ENCODE results near the gene RETREG2. TPM values are rescaled to one million over a fixed set of nuclear protein-coding genes. Genes with fewer than 3 reads are reported as not detected.

The RETREG2 gene
- total and polyA plus RNA-seq, 2 of the 8 experiments (the other 6 are each of a cell fraction or from before 2014, with no cell fraction given), result 51.3 to 67.4 TPM

DNA sequence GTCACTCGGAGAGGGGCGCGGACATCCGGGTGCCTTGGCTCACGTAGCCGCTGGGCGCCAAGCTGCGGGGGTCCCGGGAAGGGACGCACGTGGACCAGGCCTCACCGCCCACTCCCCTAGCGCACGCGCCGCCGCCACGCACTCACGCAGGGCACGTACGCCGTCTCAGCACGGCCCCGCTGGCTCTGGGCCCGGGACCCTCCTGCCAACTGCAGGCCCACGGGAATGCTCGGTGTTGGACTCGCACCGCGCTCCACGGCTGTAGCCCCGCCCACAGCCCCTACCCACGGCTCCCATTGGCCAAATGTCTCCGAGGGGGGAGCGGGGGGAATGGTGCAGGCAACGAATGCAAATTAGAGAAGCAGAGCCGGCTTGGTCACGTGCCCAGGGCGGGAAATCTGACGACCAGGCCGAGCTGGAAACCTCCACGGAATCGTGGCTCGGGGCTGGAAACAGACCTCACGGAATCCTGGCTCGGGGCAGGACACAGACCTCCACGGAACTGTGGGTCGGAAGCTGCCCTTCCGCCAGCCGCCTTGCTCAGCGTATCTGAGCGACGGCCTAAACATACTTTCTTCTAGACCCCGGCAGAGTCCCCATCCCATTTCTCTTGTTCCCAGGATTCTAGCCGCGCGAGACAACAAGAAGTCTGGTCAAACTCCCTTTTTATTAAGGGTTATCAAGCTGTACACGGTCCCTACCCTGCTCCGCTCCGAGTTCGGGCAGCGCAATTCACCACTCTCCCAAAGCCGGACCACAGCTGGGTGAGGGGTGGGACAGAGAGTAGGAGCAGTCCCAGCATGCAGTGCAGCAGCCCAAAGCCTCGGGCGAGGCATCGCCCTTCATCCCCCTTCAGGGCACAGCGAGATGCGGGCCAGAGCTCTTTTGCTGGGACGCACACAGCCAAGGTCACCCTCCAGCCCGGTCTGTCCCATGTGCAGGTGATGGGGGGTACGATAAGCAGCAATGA is 40.9 kb downstream of the RETREG2 start, which contains the start of gene ABCB6 (continued):
- TF ChIP-seq SIX5 (IDR thresholded peaks at IDR 0.05; ENCODE audit: low read depth, low read length), result no peak
- TF ChIP-seq KDM4A (IDR thresholded peaks at IDR 0.05; ENCODE audit: low read depth, low read length, severe bottlenecking), result peak; percentile 93
- peak; percentile 86 for TF ChIP-seq PHF8 (conservative IDR thresholded peaks at IDR 0.05; ENCODE audit: low read depth, low read length)
- TF ChIP-seq TBP (IDR thresholded peaks at IDR 0.05; ENCODE audit: low read depth, low read length), result peak; percentile 72
- no peak for TF ChIP-seq ZNF274 (IDR thresholded peaks at IDR 0.05; ENCODE audit: borderline replicate concordance, extremely low read depth, low read length)
- no peak for TF ChIP-seq KDM1A (IDR thresholded peaks at IDR 0.05; ENCODE audit: borderline replicate concordance, low read length)
- TF ChIP-seq, protein P1, sequence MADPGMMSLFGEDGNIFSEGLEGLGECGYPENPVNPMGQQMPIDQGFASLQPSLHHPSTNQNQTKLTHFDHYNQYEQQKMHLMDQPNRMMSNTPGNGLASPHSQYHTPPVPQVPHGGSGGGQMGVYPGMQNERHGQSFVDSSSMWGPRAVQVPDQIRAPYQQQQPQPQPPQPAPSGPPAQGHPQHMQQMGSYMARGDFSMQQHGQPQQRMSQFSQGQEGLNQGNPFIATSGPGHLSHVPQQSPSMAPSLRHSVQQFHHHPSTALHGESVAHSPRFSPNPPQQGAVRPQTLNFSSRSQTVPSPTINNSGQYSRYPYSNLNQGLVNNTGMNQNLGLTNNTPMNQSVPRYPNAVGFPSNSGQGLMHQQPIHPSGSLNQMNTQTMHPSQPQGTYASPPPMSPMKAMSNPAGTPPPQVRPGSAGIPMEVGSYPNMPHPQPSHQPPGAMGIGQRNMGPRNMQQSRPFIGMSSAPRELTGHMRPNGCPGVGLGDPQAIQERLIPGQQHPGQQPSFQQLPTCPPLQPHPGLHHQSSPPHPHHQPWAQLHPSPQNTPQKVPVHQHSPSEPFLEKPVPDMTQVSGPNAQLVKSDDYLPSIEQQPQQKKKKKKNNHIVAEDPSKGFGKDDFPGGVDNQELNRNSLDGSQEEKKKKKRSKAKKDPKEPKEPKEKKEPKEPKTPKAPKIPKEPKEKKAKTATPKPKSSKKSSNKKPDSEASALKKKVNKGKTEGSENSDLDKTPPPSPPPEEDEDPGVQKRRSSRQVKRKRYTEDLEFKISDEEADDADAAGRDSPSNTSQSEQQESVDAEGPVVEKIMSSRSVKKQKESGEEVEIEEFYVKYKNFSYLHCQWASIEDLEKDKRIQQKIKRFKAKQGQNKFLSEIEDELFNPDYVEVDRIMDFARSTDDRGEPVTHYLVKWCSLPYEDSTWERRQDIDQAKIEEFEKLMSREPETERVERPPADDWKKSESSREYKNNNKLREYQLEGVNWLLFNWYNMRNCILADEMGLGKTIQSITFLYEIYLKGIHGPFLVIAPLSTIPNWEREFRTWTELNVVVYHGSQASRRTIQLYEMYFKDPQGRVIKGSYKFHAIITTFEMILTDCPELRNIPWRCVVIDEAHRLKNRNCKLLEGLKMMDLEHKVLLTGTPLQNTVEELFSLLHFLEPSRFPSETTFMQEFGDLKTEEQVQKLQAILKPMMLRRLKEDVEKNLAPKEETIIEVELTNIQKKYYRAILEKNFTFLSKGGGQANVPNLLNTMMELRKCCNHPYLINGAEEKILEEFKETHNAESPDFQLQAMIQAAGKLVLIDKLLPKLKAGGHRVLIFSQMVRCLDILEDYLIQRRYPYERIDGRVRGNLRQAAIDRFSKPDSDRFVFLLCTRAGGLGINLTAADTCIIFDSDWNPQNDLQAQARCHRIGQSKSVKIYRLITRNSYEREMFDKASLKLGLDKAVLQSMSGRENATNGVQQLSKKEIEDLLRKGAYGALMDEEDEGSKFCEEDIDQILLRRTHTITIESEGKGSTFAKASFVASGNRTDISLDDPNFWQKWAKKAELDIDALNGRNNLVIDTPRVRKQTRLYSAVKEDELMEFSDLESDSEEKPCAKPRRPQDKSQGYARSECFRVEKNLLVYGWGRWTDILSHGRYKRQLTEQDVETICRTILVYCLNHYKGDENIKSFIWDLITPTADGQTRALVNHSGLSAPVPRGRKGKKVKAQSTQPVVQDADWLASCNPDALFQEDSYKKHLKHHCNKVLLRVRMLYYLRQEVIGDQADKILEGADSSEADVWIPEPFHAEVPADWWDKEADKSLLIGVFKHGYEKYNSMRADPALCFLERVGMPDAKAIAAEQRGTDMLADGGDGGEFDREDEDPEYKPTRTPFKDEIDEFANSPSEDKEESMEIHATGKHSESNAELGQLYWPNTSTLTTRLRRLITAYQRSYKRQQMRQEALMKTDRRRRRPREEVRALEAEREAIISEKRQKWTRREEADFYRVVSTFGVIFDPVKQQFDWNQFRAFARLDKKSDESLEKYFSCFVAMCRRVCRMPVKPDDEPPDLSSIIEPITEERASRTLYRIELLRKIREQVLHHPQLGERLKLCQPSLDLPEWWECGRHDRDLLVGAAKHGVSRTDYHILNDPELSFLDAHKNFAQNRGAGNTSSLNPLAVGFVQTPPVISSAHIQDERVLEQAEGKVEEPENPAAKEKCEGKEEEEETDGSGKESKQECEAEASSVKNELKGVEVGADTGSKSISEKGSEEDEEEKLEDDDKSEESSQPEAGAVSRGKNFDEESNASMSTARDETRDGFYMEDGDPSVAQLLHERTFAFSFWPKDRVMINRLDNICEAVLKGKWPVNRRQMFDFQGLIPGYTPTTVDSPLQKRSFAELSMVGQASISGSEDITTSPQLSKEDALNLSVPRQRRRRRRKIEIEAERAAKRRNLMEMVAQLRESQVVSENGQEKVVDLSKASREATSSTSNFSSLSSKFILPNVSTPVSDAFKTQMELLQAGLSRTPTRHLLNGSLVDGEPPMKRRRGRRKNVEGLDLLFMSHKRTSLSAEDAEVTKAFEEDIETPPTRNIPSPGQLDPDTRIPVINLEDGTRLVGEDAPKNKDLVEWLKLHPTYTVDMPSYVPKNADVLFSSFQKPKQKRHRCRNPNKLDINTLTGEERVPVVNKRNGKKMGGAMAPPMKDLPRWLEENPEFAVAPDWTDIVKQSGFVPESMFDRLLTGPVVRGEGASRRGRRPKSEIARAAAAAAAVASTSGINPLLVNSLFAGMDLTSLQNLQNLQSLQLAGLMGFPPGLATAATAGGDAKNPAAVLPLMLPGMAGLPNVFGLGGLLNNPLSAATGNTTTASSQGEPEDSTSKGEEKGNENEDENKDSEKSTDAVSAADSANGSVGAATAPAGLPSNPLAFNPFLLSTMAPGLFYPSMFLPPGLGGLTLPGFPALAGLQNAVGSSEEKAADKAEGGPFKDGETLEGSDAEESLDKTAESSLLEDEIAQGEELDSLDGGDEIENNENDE (IDR thresholded peaks at IDR 0.05; ENCODE audit: insufficient replicate concordance, low read length), result no peak
- TF ChIP-seq EZH2 (IDR thresholded peaks at IDR 0.05; ENCODE audit: low read depth, low read length, severe bottlenecking), result no peak
- TF ChIP-seq GABPA (IDR thresholded peaks at IDR 0.05; ENCODE audit: borderline replicate concordance, insufficient read depth, low read length), result no peak

Data from H1 (cell line).